ENCODE results near the gene TSR3. TPM values are rescaled to one million over a fixed set of nuclear protein-coding genes. Genes with fewer than 3 reads are reported as not detected.

TSR3 gene
- total RNA-seq (10 to 100 TPM; 22.2 to 32.3 (median 29.4) TPM), polyA plus RNA-seq (10 to 100 TPM; 34.1 to 40.9 TPM)

GRCh38 chr16:1351582-1352362 is at the start of gene TSR3, which contains the start of gene GNPTG:
TSS of gene TSR3 (minus strand) at chr16:1351878. CDS start at chr16:1351804, 74 bp downstream.
TSS of gene GNPTG (plus strand) at chr16:1351931. CDS start at chr16:1351966, 35 bp downstream.
- DNase-seq (peak; percentile 81 to 96 (median 90)), ATAC-seq (peak; percentile 80 to 88 (median 86)), FAIRE-seq (no peak)
- H3K4me3 ChIP-seq = peak within 1 kb of the TSS; percentile 93 to 100 (median 98)
- no peaks in the 10 kb centered on the region for H3K9me3 ChIP-seq
- peaks cover 0 to 13% (median 0%) of the 10 kb centered on the region in 3 donors for H3K36me3 ChIP-seq
- peaks cover 10 to 21% (median 13%) of the 10 kb centered on the region in 3 donors for H3K4me1 ChIP-seq
- H3K27ac ChIP-seq = peak within 1 kb of the TSS in 3 of 4 donors; percentile 12 to 50 (median 46)
- no peaks in the 10 kb centered on the region for H3K27me3 ChIP-seq
- 0% methylated on average over 71 to 98 of the region's 98 CpGs for WGBS, 2 donors
- intact Hi-C loops (cut with DNase I) = no loop called here
- TF ChIP-seq, protein P1, sequence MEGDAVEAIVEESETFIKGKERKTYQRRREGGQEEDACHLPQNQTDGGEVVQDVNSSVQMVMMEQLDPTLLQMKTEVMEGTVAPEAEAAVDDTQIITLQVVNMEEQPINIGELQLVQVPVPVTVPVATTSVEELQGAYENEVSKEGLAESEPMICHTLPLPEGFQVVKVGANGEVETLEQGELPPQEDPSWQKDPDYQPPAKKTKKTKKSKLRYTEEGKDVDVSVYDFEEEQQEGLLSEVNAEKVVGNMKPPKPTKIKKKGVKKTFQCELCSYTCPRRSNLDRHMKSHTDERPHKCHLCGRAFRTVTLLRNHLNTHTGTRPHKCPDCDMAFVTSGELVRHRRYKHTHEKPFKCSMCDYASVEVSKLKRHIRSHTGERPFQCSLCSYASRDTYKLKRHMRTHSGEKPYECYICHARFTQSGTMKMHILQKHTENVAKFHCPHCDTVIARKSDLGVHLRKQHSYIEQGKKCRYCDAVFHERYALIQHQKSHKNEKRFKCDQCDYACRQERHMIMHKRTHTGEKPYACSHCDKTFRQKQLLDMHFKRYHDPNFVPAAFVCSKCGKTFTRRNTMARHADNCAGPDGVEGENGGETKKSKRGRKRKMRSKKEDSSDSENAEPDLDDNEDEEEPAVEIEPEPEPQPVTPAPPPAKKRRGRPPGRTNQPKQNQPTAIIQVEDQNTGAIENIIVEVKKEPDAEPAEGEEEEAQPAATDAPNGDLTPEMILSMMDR (IDR thresholded peaks at IDR 0.05) = no peak

DNA sequence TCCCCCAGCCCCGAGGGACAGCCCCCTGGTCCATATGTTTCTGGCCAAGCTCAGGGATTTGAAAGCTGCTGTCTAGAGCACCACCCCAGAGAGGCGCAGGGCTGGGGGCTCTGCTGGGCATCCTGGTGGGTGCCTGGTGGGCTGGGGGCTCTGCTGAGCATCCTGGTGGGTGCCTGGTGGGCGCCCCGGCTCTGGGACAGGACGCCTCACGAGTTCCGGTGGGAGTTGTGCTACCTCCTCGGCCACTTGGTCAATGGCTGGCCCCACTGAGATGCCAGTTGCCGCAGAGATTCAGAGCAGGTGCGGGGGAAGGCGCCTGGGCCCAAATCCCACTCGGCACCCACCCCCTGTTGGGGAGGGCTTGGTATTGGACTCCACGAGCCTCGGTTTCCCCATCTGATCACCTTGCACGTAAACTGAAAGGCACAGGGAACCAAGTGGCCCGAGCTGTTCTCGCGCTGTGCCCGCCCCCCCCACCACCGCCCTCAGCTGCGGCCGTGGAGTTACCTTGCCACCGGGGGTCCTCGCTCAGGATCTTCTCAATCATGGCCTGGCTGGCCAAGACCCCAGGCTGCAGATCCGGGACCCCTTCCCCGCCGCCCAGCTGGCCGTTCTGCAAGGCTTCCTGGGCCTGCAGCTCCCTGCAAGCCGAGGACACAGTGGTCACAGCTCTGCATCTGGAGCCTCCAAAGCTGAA is 49.5 kb upstream of the TSR3 start:
- no peak overlapping the region for H3K27ac ChIP-seq
- WGBS, 2 donors = 89 to 91% methylated on average over 26 to 29 of the region's 29 CpGs

DNA sequence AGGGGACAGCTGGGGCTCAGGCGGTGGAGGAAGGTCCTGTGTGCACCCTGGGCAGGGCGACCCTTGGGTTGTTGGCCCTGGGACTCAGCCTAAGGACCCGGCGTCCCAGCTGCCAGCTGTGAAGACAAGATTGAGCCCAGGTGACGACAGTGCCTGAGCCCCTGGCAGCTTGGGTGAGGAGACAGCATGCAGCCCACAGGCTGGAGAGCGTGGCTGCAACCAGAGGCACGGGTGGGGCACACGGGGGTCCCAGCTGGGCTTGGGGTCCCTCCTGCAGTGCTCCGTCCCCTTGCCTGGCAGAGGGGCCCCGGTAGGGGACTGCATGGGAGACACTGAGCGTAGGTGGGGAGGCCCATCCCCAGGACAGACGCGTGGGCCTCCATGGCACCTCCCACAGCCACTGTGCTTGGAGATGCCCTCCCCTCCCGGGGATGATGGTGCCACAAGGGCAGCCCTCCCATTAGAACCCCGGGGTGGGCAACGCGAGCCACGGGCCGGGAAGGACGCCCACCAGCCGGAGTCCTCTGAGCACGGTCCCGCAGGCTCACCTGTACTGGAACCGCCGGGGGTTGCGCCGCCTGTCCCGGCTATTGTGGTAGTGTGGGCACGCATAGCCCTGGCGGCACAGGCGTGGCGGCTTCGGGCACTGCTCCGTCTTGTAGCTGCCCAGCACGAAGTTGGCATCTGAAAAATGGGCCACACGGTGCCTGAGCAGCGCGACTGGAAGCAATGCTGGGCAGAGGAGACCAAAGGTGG is 47.3 kb upstream of the TSR3 start:
- WGBS, 2 donors = 94 to 95% methylated on average over 33 to 38 of the region's 38 CpGs
- H3K4me1 ChIP-seq = no peaks in the 10 kb centered on the region
- H3K36me3 ChIP-seq = peaks cover 0 to 37% (median 9%) of the 10 kb centered on the region in 3 donors

More for the DNA sequence above, 49.5 kb upstream of the TSR3 start:
- H3K4me3 ChIP-seq = no peak overlapping the region
- no peaks in the 10 kb centered on the region for H3K4me1 ChIP-seq
- H3K27me3 ChIP-seq = no peaks in the 10 kb centered on the region
- DNase-seq (peak in 1 of 6 donors; percentile 64), ATAC-seq (no peak), FAIRE-seq (no peak)
- TF ChIP-seq, protein P1 (IDR thresholded peaks at IDR 0.05) = no peak
- intact Hi-C loops (cut with DNase I) = no loop called here
- no peaks in the 10 kb centered on the region for H3K9me3 ChIP-seq
- peaks cover 0 to 30% (median 9%) of the 10 kb centered on the region in 3 donors for H3K36me3 ChIP-seq

DNA sequence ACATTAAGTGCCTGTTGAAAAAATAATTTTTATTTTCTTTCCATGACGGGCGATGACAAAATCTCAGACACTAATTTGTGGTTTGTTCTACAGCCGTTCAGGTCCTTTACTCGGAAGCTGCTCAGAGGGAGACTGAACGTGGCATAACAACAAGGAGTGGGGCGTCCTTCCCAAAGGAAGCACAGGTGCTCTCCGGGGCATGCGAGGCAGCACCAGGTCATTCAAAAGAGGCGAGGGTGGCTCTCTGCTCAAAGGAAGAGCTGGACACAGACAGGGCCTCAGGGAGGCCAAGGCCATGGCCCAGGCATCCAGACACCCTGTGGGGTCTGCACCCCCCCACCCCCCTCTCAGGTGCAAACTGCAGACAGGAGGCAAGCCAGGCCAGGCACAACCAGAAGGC is 46.7 kb upstream of the TSR3 start:
- Histone ChIP-seq H3K27ac (no peak overlapping the region), H3K27me3 (no peaks in the 10 kb centered on the region), H3K9me3 (no peaks in the 10 kb centered on the region), H3K36me3 (peaks cover 0 to 40% (median 9%) of the 10 kb centered on the region in 3 donors), H3K4me1 (no peaks in the 10 kb centered on the region), H3K4me3 (no peak overlapping the region)
- DNase-seq = no peak
- intact Hi-C loops (cut with DNase I) = no loop called here
- TF ChIP-seq, protein P1 (IDR thresholded peaks at IDR 0.05) = no peak
- no peak for FAIRE-seq
- 93 to 95% methylated on average over 9 of the region's 9 CpGs for WGBS, 2 donors
- ATAC-seq = no peak

More for the DNA sequence above, 47.3 kb upstream of the TSR3 start:
- intact Hi-C loops (cut with DNase I) = no loop called here
- Histone ChIP-seq H3K27ac (no peak overlapping the region), H3K27me3 (no peaks in the 10 kb centered on the region), H3K4me3 (no peak overlapping the region), H3K9me3 (no peaks in the 10 kb centered on the region)
- TF ChIP-seq, protein P1 (IDR thresholded peaks at IDR 0.05) = no peak
- DNase-seq = peak in 1 of 6 donors; percentile 68
- no peak for FAIRE-seq
- no peak for ATAC-seq

All from pancreas (tissue), 10 donors.